ENCODE results near the gene LRRC58.
"Not testable (repeated sequence)": the region's sequence is repeated elsewhere in the genome, so short reads cannot be mapped to it uniquely, and the experiment has no call there.

LRRC58 gene

DNA sequence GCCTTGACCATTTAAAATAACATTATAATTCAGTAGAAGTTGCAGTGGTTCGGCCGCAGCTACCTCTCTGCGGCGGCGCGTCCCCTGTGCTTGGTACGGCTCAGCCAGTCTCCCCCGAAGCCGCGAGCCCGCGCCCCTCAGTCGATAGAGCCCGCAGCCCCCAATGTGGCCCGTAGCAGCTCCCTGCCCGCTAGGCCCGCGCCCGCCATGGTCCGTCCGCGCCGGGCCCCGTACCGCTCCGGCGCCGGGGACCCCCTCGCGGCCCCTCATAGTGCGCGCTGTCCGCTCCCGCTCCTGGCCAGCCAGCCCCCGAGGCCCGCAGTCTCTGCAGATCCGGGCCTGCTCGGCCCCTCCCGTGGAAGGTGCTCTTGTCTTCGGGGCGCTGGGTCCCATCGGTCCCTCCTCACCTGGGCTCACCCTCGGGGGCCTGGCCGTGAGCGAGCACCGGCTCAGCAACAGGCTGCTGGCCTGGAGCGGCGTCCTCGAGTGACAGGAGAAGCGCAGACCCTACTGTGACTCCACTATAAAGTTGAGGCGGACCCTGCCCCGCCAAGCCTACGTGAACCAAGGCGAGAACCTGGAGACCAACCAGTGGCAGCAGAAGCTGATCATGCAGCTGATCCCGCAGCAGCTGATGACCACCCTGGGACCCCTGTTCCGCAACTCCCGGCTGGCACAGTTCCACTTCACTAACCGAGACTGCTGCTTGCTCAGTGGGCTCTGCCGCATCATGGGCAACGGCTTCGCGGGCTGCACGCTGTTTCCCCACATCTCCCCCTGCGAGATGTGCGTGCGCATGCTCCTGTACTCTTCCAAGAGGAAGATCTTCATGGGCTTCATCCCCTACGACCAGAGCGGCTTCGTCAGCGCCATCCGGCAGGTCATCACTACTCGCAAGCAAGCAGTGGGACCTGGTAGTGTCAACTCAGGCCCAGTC, 42.4 kb downstream of the LRRC58 start:
- Mint-ChIP-seq H3K36me3 (no peaks in the 10 kb centered on the region), H3K9me3 (no peaks in the 10 kb centered on the region), H3K27me3 (no peaks in the 10 kb centered on the region), H3K27ac (no peak overlapping the region), H3K4me1 (no peaks in the 10 kb centered on the region), H3K4me3 (no peak overlapping the region)
- peak; percentile 57 for ATAC-seq

DNA sequence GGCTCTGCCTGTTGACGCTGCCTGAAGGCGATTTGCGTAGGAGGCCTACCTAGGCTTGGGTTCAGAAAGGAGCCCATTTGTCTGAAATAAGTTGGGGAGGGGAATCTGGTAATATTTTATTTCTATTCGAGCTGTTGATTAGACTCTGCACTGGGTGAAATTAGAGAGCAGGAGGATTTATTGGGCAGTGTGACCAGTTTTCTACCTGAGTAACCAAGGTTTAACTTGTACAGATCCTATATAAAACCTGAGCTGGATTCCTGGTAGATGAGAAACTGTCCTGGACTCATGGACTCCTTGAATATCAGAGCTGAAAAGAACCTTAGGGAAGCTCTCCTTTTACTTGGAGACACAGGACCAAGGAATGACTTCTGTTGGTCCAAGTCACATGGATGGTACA, 44.5 kb downstream of the LRRC58 start:
- no peaks in the 10 kb centered on the region for H3K36me3 Mint-ChIP-seq
- no peak for ATAC-seq
- no peaks in the 10 kb centered on the region for H3K4me1 Mint-ChIP-seq
- no peak overlapping the region for H3K4me3 Mint-ChIP-seq
- H3K9me3 Mint-ChIP-seq, result no peaks in the 10 kb centered on the region
- H3K27me3 Mint-ChIP-seq, result no peaks in the 10 kb centered on the region
- no peak overlapping the region for H3K27ac Mint-ChIP-seq

DNA sequence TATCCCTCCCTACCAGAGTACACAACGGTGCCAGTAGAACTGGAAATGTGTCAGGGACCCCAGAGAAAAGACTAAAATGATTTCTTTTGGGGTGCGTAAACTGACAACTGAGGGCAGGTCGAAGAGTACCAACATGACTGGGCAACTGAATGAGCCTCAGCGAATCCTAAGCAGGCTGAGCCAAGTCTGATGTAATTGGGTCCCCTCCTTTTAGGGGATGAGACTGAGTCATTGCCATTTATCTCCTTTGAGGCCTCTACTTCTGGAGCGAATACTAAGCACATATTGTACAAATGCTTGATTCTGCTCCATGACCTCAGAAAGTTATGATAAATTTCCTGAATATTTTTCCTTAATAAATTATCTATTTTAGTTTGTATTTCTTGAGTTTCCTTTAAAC, 46.8 kb downstream of the LRRC58 start:
- Mint-ChIP-seq H3K27me3 (no peaks in the 10 kb centered on the region), H3K4me3 (no peak overlapping the region), H3K27ac (no peak overlapping the region), H3K36me3 (no peaks in the 10 kb centered on the region), H3K9me3 (no peaks in the 10 kb centered on the region), H3K4me1 (no peaks in the 10 kb centered on the region)
- ATAC-seq, result no peak

DNA sequence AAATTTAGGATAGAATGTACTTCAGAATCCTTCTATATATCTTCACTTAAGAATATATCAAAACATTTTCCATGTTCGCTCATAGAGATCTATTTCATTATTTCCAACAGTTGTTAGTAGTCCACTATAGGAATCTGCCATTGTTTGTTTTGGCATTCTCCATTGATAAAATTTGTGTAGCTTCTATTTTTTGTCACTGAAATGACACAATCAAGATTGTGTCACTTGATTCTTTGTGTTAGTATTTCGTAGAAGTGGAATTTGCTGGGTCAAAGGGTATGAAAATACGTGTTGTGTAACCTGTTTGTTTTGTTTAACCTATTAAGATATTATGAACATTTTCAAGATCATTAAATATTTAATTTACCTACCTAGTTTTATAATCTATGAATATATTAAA, 48.2 kb downstream of the LRRC58 start:
- Mint-ChIP-seq H3K27ac (no peak overlapping the region), H3K9me3 (no peaks in the 10 kb centered on the region), H3K36me3 (no peaks in the 10 kb centered on the region), H3K27me3 (no peaks in the 10 kb centered on the region), H3K4me1 (no peaks in the 10 kb centered on the region), H3K4me3 (no peak overlapping the region)
- ATAC-seq, result no peak

DNA sequence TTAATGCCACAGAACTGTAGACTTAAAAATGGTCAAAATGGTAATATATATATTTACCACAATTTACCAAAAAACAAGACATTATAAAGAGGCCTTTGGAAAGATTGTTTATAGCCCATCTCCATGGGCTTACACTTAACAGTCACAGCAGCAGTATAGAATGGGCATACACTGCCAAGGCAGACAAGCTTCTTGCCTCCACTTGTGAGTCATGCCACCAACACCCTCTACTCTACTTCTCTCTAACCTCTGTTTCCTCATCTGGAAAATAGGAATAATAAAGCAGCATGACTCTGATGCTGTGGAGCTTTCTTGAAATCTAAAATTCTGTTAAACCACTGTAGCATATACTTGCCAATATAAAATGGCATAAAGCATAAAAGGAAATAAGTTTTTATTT, 49.8 kb downstream of the LRRC58 start:
- H3K36me3 Mint-ChIP-seq, result no peaks in the 10 kb centered on the region
- no peaks in the 10 kb centered on the region for H3K27me3 Mint-ChIP-seq
- no peak overlapping the region for H3K27ac Mint-ChIP-seq
- H3K9me3 Mint-ChIP-seq, result no peaks in the 10 kb centered on the region
- ATAC-seq, result no peak
- H3K4me1 Mint-ChIP-seq, result no peaks in the 10 kb centered on the region
- no peak overlapping the region for H3K4me3 Mint-ChIP-seq

DNA sequence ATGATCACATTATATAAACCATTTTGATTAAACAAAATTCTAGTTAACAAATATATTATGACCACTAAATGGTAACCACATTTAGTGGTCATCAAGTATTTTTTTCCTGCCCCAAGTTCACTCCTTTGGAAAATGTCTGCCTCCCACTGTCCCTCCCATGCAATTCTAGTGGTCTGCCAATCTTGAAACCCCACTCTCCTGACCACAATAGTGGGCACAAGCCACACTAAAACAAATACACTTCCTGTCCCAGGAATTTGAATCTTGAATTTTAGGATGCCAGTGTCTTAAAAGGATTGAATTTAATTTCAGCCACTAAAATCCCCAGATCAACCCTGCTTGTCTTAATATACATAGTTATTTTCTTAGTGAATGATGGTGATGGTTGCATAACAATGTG, 50.2 kb downstream of the LRRC58 start:
- Mint-ChIP-seq H3K27ac (no peak overlapping the region), H3K4me3 (no peak overlapping the region), H3K4me1 (no peaks in the 10 kb centered on the region), H3K27me3 (no peaks in the 10 kb centered on the region), H3K9me3 (no peaks in the 10 kb centered on the region), H3K36me3 (no peaks in the 10 kb centered on the region)
- no peak for ATAC-seq

DNA sequence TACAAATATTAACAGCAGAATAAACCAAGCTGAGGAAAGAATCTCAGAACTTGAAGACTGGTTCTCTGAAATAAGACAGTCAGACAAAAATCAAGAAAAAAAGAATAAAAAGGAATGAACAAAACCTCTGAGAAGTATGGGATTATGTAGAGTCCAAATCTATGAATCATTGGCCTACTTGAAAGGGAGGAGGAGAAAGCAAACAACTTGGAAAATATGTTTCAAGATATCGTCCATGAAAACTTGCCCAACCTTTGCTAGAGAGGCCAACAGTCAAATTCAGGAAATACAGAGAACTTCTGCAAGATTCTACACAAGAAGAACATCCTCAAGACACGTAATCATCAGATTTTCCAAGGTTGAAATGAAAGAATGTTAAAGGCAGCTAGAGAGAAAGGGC, 57.6 kb downstream of the LRRC58 start:
- H3K4me3 Mint-ChIP-seq, H3K9me3 Mint-ChIP-seq, H3K36me3 Mint-ChIP-seq, H3K4me1 Mint-ChIP-seq, ATAC-seq, H3K27ac Mint-ChIP-seq: not testable (repeated sequence)
- H3K27me3 Mint-ChIP-seq, result peaks cover 22% of the 10 kb centered on the region

DNA sequence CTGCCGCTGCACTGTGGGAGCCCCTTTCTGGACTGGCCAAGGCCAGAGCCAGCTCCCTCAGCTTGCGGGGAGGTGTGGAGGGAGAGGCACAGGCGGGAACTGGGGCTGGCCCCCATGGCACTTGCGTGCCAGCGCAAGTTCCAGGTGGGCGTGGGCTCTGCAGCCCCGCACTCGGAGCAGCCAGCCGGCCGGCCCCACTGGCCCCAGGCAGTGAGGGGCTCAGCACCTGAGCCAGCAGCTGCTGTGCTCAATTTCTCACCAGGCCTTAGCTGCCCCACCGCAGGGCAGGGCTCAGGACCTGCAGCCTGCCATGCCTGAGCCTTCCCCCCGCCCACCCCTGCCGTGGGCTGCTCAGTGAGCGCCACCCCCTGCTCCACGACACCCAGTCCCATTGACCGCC, 59.5 kb downstream of the LRRC58 start:
- Mint-ChIP-seq H3K27ac (no peak overlapping the region), H3K36me3 (peaks cover 8% of the 10 kb centered on the region), H3K4me1 (no peaks in the 10 kb centered on the region), H3K4me3 (no peak overlapping the region), H3K9me3 (peaks cover 10% of the 10 kb centered on the region), H3K27me3 (peaks cover 35% of the 10 kb centered on the region)
- ATAC-seq, result no peak

DNA sequence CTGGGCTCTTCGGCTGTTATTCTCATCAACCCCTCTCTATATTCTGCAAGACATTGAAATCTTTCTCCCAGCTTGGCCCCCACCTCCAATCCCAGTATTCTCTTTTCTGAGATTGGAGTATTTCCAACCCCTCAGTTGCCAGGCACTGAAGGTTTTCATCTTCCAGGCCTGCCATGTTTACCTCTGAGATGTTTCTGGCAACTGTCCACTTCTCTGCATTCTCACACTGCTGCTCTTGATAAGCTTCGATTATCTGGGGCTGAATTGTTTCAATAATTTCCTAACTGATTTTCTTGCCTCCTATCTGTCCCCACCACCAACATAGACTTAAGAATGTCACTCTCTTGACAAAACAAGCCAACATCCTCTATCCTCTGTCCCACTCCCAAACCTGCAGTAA, 62.7 kb downstream of the LRRC58 start:
- ATAC-seq, result no peak

DNA sequence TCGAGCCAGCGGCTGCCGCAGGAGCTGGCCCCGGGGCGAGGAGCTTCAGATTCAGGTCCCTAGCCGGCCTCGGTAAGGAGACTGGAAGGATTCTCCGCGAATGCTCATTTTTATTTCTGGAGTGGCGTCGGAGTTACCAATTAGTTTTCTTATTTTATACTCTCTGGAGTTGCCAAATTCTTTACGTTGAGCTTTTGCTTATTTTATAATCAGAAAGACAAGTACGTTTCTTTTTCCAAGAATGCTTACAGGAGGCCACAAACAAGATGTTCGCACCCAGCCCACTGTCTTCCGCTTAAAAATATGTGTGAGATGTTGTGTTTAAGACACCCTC, 63.7 kb downstream of the LRRC58 start:
- no peaks in the 10 kb centered on the region for H3K4me1 Mint-ChIP-seq
- H3K27ac Mint-ChIP-seq, result no peak overlapping the region
- ATAC-seq, result no peak
- H3K9me3 Mint-ChIP-seq, result no peaks in the 10 kb centered on the region
- H3K27me3 Mint-ChIP-seq, result peaks cover 57% of the 10 kb centered on the region
- H3K4me3 Mint-ChIP-seq, result no peak overlapping the region
- H3K36me3 Mint-ChIP-seq, result no peaks in the 10 kb centered on the region

More for the DNA sequence above, 62.7 kb downstream of the LRRC58 start:
- no peaks in the 10 kb centered on the region for H3K36me3 Mint-ChIP-seq
- peaks cover 57% of the 10 kb centered on the region for H3K27me3 Mint-ChIP-seq
- no peaks in the 10 kb centered on the region for H3K9me3 Mint-ChIP-seq
- no peaks in the 10 kb centered on the region for H3K4me1 Mint-ChIP-seq
- no peak overlapping the region for H3K27ac Mint-ChIP-seq
- no peak overlapping the region for H3K4me3 Mint-ChIP-seq

DNA sequence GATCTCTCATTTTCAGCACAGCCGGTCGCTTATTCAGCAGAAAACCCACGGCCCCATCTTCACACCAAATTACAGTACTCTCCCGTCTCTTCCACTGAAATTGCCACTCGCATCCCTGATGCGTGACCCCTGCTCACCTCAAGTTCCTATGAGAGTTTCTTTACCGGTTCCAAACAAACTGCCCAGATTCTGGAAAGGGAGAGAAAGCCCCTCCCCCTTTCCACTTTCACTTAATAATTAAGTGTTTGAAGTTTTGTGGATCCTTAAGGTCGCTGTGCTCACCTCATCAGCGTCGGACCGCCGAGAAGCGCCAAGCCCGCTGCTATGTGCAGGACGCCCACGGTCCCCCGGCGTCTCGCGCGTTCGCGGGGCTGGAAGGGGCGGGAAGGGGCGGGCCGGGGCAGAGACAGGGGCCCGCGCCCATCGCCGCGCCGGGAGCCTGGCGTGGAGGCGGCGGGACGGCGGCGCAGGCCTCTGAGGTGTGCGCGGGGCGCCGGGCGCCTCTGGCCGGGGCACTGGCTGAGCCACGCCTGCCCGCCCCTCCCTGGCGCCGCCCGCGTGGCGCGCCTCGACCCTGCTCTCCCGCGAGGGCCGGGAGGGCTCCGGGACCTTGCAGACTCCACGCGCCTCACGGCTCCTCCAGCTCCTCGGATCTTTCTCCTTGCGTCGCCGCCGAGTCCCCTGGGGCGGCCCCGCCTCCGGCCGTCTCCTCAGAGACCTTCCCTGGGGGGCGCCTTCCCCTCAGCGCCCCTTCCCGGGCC, 64.2 kb downstream of the LRRC58 start, which contains the start of gene GPR156:
Gene GPR156 (minus strand): TSS at position 476 of the 761 bp plus-strand sequence. CDS start 41,124 bp downstream, outside the sequence.
- H3K4me3 Mint-ChIP-seq, result no peak within 1 kb of the TSS
- no peak within 1 kb of the TSS for H3K27ac Mint-ChIP-seq
- H3K36me3 Mint-ChIP-seq, result no peaks in the 10 kb centered on the region
- no peaks in the 10 kb centered on the region for H3K4me1 Mint-ChIP-seq
- ATAC-seq, result peak; percentile 42
- H3K27me3 Mint-ChIP-seq, result peaks cover 57% of the 10 kb centered on the region
- H3K9me3 Mint-ChIP-seq, result no peaks in the 10 kb centered on the region

DNA sequence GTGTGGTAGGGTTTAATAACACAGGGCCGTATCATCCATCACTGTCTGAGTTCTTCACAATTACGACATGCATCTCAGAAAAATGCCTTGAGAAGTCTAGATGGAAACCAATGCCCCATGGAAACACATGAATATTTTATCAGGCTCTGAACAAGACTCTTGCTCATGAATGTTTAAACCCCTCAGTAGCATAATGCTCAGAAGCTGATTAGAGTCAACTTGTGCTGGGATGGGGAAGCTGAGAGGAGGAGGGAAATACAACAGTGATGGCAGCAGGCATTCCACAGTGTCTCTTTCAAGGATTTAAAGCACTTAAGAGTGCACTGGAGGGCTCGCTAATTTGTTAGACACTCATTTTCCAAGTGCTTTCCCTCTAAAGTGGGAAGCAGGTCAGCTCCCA, 67.9 kb downstream of the LRRC58 start:
- Mint-ChIP-seq H3K4me3 (no peak overlapping the region), H3K27me3 (peaks cover 49% of the 10 kb centered on the region), H3K36me3 (no peaks in the 10 kb centered on the region), H3K9me3 (no peaks in the 10 kb centered on the region), H3K4me1 (no peaks in the 10 kb centered on the region), H3K27ac (no peak overlapping the region)
- ATAC-seq, result no peak

DNA sequence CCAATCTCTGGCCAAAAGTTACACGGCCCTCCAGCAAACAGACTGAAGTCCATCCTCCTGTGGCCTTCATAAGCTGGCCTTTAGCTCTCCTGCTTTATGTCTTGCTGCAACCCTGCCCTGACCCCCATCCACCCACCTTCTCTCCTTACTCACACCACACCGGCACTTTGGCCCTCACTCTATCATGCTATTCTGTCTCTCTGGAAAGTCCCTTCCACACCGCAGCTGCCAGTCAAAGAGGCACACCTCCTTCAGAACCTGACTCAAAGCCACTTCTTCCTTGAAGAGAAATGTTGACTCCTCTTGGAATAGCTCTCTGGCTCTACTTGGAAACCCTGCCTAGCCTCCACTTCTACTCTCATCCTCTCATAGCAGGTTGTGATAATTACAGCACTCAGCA, 68.6 kb downstream of the LRRC58 start:
- no peak overlapping the region for H3K27ac Mint-ChIP-seq
- H3K4me1 Mint-ChIP-seq, result no peaks in the 10 kb centered on the region
- no peak overlapping the region for H3K4me3 Mint-ChIP-seq
- H3K36me3 Mint-ChIP-seq, result no peaks in the 10 kb centered on the region
- no peaks in the 10 kb centered on the region for H3K9me3 Mint-ChIP-seq
- no peak for ATAC-seq
- peaks cover 49% of the 10 kb centered on the region for H3K27me3 Mint-ChIP-seq

DNA sequence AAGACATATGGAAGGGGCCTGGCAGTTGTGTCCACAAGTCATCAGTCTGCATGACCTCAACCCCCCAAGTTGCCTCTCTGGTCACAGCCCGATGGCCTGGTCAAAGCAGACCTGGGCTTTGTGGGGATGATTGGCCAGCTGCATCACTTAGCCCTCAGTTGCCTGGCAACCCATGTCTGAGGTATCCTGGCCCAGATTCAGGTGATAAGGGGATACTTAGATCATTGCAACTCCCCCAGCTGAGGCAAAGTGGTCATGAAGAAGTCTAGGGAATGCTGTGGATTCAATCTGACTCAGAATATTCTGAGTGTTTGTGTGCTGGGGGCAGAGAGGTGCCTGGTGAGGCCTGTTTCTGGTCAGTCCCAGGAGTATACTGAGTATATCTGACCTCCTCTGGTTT, 69.1 kb downstream of the LRRC58 start:
- Mint-ChIP-seq H3K27me3 (peaks cover 50% of the 10 kb centered on the region), H3K4me1 (no peaks in the 10 kb centered on the region), H3K27ac (no peak overlapping the region), H3K9me3 (no peaks in the 10 kb centered on the region), H3K4me3 (no peak overlapping the region), H3K36me3 (no peaks in the 10 kb centered on the region)
- ATAC-seq, result no peak

DNA sequence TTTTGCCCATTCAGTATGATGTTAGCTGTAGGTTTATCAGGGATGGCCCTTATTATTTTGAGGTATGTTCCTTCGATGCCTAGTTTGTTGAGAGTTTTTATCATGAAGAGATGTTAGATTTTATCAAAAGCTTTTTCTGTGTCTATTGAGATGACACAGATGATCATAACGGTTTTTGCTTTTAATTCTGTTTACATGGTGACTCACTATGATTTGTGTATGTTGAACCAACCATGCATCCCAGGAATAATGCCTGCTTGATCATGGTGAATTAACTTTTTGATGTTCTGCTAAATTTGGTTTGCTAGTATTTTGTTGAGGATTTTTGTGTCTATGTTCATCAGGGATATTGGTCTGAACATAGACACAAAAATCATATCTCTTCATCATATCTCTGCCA, 72.4 kb downstream of the LRRC58 start:
- Mint-ChIP-seq H3K4me3 (no peak overlapping the region), H3K4me1 (no peaks in the 10 kb centered on the region), H3K27ac (no peak overlapping the region), H3K27me3 (peaks cover 37% of the 10 kb centered on the region), H3K9me3 (no peaks in the 10 kb centered on the region), H3K36me3 (no peaks in the 10 kb centered on the region)
- ATAC-seq, result no peak

DNA sequence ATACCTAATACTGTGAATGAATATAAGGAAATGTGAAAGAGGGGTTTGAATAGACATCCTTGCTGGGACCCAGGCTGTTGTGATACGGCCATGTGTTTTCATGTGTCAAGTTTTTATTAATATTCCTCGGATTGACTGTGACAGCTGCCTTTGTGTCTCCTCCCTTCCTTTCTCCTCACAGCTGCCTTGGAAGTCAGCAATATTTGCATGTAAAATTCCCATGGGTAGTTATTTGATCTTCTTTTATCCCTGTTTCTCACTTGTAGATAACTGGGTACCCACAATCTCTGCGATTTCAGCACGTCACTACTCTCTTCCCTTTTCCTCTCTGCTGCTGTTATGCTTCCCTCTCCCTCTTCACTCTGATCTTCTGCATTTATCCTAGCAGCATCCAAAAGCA, 73.5 kb downstream of the LRRC58 start:
- Mint-ChIP-seq H3K4me3 (no peak overlapping the region), H3K27ac (no peak overlapping the region)

More for the DNA sequence above, 73.5 kb downstream of the LRRC58 start:
- Mint-ChIP-seq H3K9me3 (no peaks in the 10 kb centered on the region), H3K27me3 (peaks cover 37% of the 10 kb centered on the region), H3K36me3 (no peaks in the 10 kb centered on the region), H3K4me1 (no peaks in the 10 kb centered on the region)
- ATAC-seq, result no peak

Data from stimulated activated memory B cell treated with anti-CD40 and anti-IgM and Interleukin-4, amounts not matched to agents 10 μg/mL and 1 μg/mL and 100 μg/mL, for 72 hours (primary cell).